ENCODE data around the gene TNNT1. TPM values are rescaled to one million over a fixed set of nuclear protein-coding genes. Genes with fewer than 3 reads are reported as not detected.

The TNNT1 gene
- total and polyA plus RNA-seq, 4 donors, result 1.3 to 2.0 (median 1.4) TPM; not detected in 1

DNA sequence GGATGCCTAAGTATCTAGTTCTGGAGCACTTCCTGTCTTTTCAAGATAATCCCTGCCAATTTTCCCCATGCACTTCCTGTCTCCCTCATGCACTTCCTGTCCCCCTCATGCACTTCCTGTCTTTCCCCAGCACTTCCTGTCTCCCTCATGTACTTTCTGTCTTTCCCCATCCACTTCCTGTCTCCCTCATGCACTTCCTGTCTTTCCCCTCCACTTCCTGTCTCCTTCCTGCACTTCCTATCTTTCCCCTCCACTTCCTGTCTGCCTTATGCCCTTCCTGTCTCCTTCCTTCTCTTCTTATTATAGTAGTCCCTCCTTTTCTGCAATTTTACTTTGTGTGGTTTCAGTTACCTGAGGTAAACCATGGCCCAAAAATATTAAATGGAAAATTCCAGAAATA is 3.0 kb upstream of the TNNT1 start:
- no peaks in the 10 kb centered on the region for H3K9me3 ChIP-seq (ENCODE audit: control insufficient read depth, low read length)
- no peak overlapping the region for H3K4me3 ChIP-seq (ENCODE audit: low read length in 2 of 2)
- intact Hi-C loops (cut with DNase I), result no loop called here
- no peak for ATAC-seq (ENCODE audit: low FRiP score)
- H3K27me3 ChIP-seq (ENCODE audit: control insufficient read depth in 1 of 2, insufficient read depth in 2 of 2, low read length in 1 of 2), result no peaks in the 10 kb centered on the region
- H3K36me3 ChIP-seq (ENCODE audit: control insufficient read depth in 1 of 2, insufficient read depth in 2 of 2, low read length in 1 of 2), result no peaks in the 10 kb centered on the region
- no peaks in the 10 kb centered on the region for H3K4me1 ChIP-seq (ENCODE audit: control insufficient read depth in 1 of 2, insufficient read depth in 2 of 2, low read length in 2 of 2)
- no peak overlapping the region for H3K27ac ChIP-seq (ENCODE audit: low read depth in 1 of 2, low read length in 2 of 2)
- no peak for DNase-seq

DNA sequence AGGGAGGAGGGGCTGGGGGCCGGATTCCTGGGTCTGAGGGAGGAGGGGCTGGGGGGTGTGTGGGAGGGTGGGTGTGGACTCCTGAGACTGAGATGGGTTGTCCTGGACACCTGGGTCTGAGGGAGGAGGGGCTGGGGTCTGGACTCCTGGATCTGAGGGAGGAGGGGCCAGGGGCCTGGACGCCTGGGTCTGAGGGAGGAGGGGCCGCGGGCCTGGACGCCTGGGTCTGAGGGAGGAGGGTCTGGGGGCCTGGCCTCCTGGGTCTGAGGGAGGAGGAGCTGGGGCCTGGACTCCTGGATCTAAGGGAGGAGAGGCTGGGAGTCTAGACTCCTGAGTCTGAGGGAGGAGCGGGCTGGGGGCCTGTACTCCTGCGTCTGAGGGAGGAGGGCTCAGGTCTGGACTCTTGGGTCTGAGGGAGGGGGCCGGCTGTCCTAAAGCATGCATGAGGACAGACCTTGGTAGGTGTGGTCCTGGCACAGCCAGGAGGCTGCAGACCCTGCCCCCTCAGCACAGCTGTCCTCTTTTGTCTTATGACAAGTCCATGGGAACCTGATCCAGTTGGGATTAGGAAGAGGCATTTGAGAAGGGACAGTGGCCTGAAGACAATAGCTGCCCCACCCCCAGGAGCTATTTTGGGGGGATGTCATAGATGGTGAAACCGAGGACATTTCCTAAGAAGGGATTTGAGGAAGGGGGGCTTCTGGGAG is 1.3 kb downstream of the TNNT1 start:
- H3K4me3 ChIP-seq (ENCODE audit: low read length in 2 of 2), result no peak overlapping the region
- no peaks in the 10 kb centered on the region for H3K9me3 ChIP-seq (ENCODE audit: control insufficient read depth, low read length)
- H3K27ac ChIP-seq (ENCODE audit: low read depth in 1 of 2, low read length in 2 of 2), result no peak overlapping the region
- H3K36me3 ChIP-seq (ENCODE audit: control insufficient read depth in 1 of 2, insufficient read depth in 2 of 2, low read length in 1 of 2), result no peaks in the 10 kb centered on the region
- no peaks in the 10 kb centered on the region for H3K27me3 ChIP-seq (ENCODE audit: control insufficient read depth in 1 of 2, insufficient read depth in 2 of 2, low read length in 1 of 2)
- intact Hi-C loops (cut with DNase I), result loop anchor here in 1 of 2 donors (10.0 kb wide), 1 partner anchor 267 kb away; no protein-coding TSS in a partner anchor
- no peaks in the 10 kb centered on the region for H3K4me1 ChIP-seq (ENCODE audit: control insufficient read depth in 1 of 2, insufficient read depth in 2 of 2, low read length in 2 of 2)
- DNase-seq (no peak), ATAC-seq (ENCODE audit: low FRiP score) (no peak)
- 32 to 34% methylated on average over 8 of the region's 9 CpGs for WGBS, 2 donors

GRCh38 chr19:55146705-55147273 is 2.2 kb downstream of the TNNT1 start:
- Histone ChIP-seq H3K4me1 (ENCODE audit: control insufficient read depth in 1 of 2, insufficient read depth in 2 of 2, low read length in 2 of 2) (no peaks in the 10 kb centered on the region), H3K36me3 (ENCODE audit: control insufficient read depth in 1 of 2, insufficient read depth in 2 of 2, low read length in 1 of 2) (no peaks in the 10 kb centered on the region), H3K27me3 (ENCODE audit: control insufficient read depth in 1 of 2, insufficient read depth in 2 of 2, low read length in 1 of 2) (no peaks in the 10 kb centered on the region), H3K9me3 (ENCODE audit: control insufficient read depth, low read length) (no peaks in the 10 kb centered on the region), H3K4me3 (ENCODE audit: low read length in 2 of 2) (no peak overlapping the region), H3K27ac (ENCODE audit: low read depth in 1 of 2, low read length in 2 of 2) (no peak overlapping the region)
- intact Hi-C loops (cut with DNase I), result loop anchor here in 1 of 2 donors (10.0 kb wide), 1 partner anchor 268 kb away; no protein-coding TSS in a partner anchor
- WGBS, 2 donors, result 1 to 3% methylated on average over 23 to 27 of the region's 27 CpGs
- ATAC-seq (ENCODE audit: low FRiP score) (no peak), DNase-seq (no peak)

DNA sequence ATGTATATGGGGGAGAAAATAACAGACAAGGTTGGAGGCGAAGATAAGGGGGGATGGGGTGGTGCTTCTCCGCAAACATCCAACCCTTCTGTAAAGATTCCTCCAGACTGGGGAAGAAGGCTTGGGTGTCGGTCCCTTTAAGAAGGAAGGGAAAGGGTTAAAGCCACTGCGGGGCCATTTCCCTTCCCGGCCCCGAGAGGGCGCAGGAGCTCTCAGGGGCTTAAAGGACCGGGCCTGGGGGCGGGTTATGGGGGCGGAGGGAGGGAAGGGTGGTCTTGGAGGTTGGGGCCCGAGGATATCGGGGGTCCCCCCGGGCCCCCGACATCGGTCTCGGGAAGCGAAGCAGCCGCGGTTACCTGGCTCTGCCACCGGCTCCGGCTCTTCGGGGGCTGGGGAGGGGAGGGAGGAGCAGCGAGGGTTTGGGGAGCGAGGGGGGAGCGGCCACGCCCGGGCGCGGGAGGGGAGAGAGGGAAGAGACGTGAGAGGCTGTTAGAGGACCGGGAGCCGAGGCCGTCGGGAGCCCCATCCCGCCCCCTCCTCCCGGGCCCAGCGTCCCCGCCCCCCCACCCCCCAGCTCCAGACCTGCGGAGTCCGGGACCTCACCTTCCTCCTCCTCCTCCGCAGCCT is 2.8 kb downstream of the TNNT1 start:
- 1 to 2% methylated on average over 28 to 41 of the region's 41 CpGs for WGBS, 2 donors
- H3K27me3 ChIP-seq (ENCODE audit: control insufficient read depth in 1 of 2, insufficient read depth in 2 of 2, low read length in 1 of 2), result no peaks in the 10 kb centered on the region
- intact Hi-C loops (cut with DNase I), result loop anchor here in 1 of 2 donors (10.0 kb wide), 1 partner anchor 269 kb away; no protein-coding TSS in a partner anchor

GRCh38 chr19:55145232-55145631 is 3.8 kb downstream of the TNNT1 start:
- no peak overlapping the region for H3K4me3 ChIP-seq (ENCODE audit: low read length in 2 of 2)
- ATAC-seq (ENCODE audit: low FRiP score) (no peak), DNase-seq (no peak)
- no peaks in the 10 kb centered on the region for H3K27me3 ChIP-seq (ENCODE audit: control insufficient read depth in 1 of 2, insufficient read depth in 2 of 2, low read length in 1 of 2)
- H3K27ac ChIP-seq (ENCODE audit: low read depth in 1 of 2, low read length in 2 of 2), result no peak overlapping the region
- no peaks in the 10 kb centered on the region for H3K4me1 ChIP-seq (ENCODE audit: control insufficient read depth in 1 of 2, insufficient read depth in 2 of 2, low read length in 2 of 2)
- H3K9me3 ChIP-seq (ENCODE audit: control insufficient read depth, low read length), result no peaks in the 10 kb centered on the region
- no peaks in the 10 kb centered on the region for H3K36me3 ChIP-seq (ENCODE audit: control insufficient read depth in 1 of 2, insufficient read depth in 2 of 2, low read length in 1 of 2)
- WGBS, 2 donors, result 26 to 31% methylated on average over 3 of the region's 3 CpGs
- intact Hi-C loops (cut with DNase I), result loop anchor here in 1 of 2 donors (10.0 kb wide), 1 partner anchor 270 kb away; no protein-coding TSS in a partner anchor

More for the DNA sequence above, 2.8 kb downstream of the TNNT1 start:
- Histone ChIP-seq H3K4me1 (ENCODE audit: control insufficient read depth in 1 of 2, insufficient read depth in 2 of 2, low read length in 2 of 2) (no peaks in the 10 kb centered on the region), H3K36me3 (ENCODE audit: control insufficient read depth in 1 of 2, insufficient read depth in 2 of 2, low read length in 1 of 2) (no peaks in the 10 kb centered on the region), H3K27ac (ENCODE audit: low read depth in 1 of 2, low read length in 2 of 2) (no peak overlapping the region), H3K9me3 (ENCODE audit: control insufficient read depth, low read length) (no peaks in the 10 kb centered on the region), H3K4me3 (ENCODE audit: low read length in 2 of 2) (no peak overlapping the region)
- DNase-seq, result no peak
- no peak for ATAC-seq (ENCODE audit: low FRiP score)

- Histone ChIP-seq H3K27ac (ENCODE audit: low read depth in 1 of 2, low read length in 2 of 2) (no peak overlapping the region), H3K4me1 (ENCODE audit: control insufficient read depth in 1 of 2, insufficient read depth in 2 of 2, low read length in 2 of 2) (no peaks in the 10 kb centered on the region), H3K36me3 (ENCODE audit: control insufficient read depth in 1 of 2, insufficient read depth in 2 of 2, low read length in 1 of 2) (no peaks in the 10 kb centered on the region), H3K4me3 (ENCODE audit: low read length in 2 of 2) (no peak overlapping the region), H3K27me3 (ENCODE audit: control insufficient read depth in 1 of 2, insufficient read depth in 2 of 2, low read length in 1 of 2) (no peaks in the 10 kb centered on the region), H3K9me3 (ENCODE audit: control insufficient read depth, low read length) (no peaks in the 10 kb centered on the region)
- intact Hi-C loops (cut with DNase I), result loop anchor here (2.0 to 10.0 kb wide), 4 partner anchors 273 to 363 kb away; no protein-coding TSS in a partner anchor
- WGBS, 2 donors, result 21 to 24% methylated on average over 21 of the region's 21 CpGs
- ATAC-seq (ENCODE audit: low FRiP score), result no peak
- DNase-seq, result no peak
Measured at GRCh38 chr19:55141696-55142095, 7.3 kb downstream of the TNNT1 start.

- ATAC-seq (ENCODE audit: low FRiP score) (no peak), DNase-seq (no peak)
- no peaks in the 10 kb centered on the region for H3K27me3 ChIP-seq (ENCODE audit: control insufficient read depth in 1 of 2, insufficient read depth in 2 of 2, low read length in 1 of 2)
- intact Hi-C loops (cut with DNase I), result no loop called here
- H3K4me3 ChIP-seq (ENCODE audit: low read length in 2 of 2), result no peak overlapping the region
- WGBS, 2 donors, result 48 to 50% methylated on average over 9 of the region's 9 CpGs
- no peak overlapping the region for H3K27ac ChIP-seq (ENCODE audit: low read depth in 1 of 2, low read length in 2 of 2)
- no peaks in the 10 kb centered on the region for H3K36me3 ChIP-seq (ENCODE audit: control insufficient read depth in 1 of 2, insufficient read depth in 2 of 2, low read length in 1 of 2)
- H3K9me3 ChIP-seq (ENCODE audit: control insufficient read depth, low read length), result no peaks in the 10 kb centered on the region
- no peaks in the 10 kb centered on the region for H3K4me1 ChIP-seq (ENCODE audit: control insufficient read depth in 1 of 2, insufficient read depth in 2 of 2, low read length in 2 of 2)
Measured at GRCh38 chr19:55137915-55138314, 11.1 kb downstream of the TNNT1 start.

DNA sequence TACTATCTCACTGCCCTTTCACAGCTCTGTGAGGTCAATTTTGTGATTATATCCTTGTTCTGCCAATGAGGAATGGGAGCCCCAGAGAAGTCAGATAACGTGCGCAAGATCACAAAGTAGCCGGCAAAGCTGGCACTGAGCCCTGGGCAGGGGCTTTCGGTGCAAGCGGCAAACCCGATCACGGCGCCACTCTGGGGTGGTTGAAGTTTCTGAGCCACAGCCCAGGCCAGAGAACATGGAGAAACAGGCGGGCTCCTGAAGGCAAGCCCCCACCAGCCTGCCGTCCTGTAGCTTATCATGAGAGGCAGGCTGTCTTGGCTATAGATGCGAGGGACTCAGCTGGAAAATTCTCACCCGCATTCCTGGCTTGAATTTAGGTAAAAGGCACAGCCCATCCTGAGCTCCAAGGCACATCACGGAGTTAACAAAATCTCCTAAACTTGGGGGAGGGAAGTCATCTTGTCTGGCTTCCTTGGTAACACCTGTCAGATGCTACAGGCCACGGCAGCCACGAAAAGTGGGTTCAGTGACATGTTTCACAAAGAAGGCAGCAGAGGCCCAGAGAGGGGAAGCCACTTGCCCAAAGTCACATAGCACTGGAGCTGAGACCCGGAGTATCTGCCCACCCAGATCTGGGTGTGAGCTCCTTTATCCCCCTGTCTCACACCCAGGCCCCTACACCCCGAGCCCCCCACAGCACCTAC is 12.5 kb downstream of the TNNT1 start:
- no peak overlapping the region for H3K4me3 ChIP-seq (ENCODE audit: low read length in 2 of 2)
- ATAC-seq (ENCODE audit: low FRiP score) (no peak), DNase-seq (no peak)
- no peaks in the 10 kb centered on the region for H3K9me3 ChIP-seq (ENCODE audit: control insufficient read depth, low read length)
- no peaks in the 10 kb centered on the region for H3K36me3 ChIP-seq (ENCODE audit: control insufficient read depth in 1 of 2, insufficient read depth in 2 of 2, low read length in 1 of 2)
- WGBS, 2 donors, result 69 to 76% methylated on average over 17 of the region's 17 CpGs
- no peaks in the 10 kb centered on the region for H3K4me1 ChIP-seq (ENCODE audit: control insufficient read depth in 1 of 2, insufficient read depth in 2 of 2, low read length in 2 of 2)
- H3K27ac ChIP-seq (ENCODE audit: low read depth in 1 of 2, low read length in 2 of 2), result no peak overlapping the region
- H3K27me3 ChIP-seq (ENCODE audit: control insufficient read depth in 1 of 2, insufficient read depth in 2 of 2, low read length in 1 of 2), result no peaks in the 10 kb centered on the region
- intact Hi-C loops (cut with DNase I), result no loop called here

Data from aorta (tissue), 5 donors.